Stimulated activated CD4-positive, alpha-beta T cell treated with anti-CD3 and anti-CD28 coated beads, Interleukin-1b, Interleukin-23, amount 100 ng/mL, for 24 hours (primary cell): Measurements from ENCODE around the gene PYGO1.
A peak's percentile ranks its signal among the peaks of the same experiment; 100 is the strongest.
"Not testable (repeated sequence)": the region's sequence is repeated elsewhere in the genome, so short reads cannot be mapped to it uniquely, and the experiment has no call there.

Source experiments
- DNase-seq, 4 experiments: peaks; one replicate each; pipeline ENCODE4 v3.0.0-alpha.2; 2020; ENCODE audit warnings: low read depth in 4 of 4, low spot score in 1 of 4

The PYGO1 gene

GRCh38 chr15:55588070-55588814, at the start of gene PYGO1:
Gene PYGO1 (minus strand): TSS chr15:55588345. CDS start chr15:55587883, 462 bp downstream.
- peak in 3 of 4 experiments; percentile 4 to 19 (median 11) for DNase-seq

- no peak for DNase-seq
Measured at GRCh38 chr15:55637086-55637485, 48.9 kb upstream of the PYGO1 start.

GRCh38 chr15:55633731-55634130, 45.6 kb upstream of the PYGO1 start:
- no peak for DNase-seq

GRCh38 chr15:55632434-55632833, 44.3 kb upstream of the PYGO1 start:
- DNase-seq = no peak

GRCh38 chr15:55630858-55631257, 42.7 kb upstream of the PYGO1 start:
- DNase-seq = no peak

GRCh38 chr15:55628369-55628730, 40.2 kb upstream of the PYGO1 start:
- no peak for DNase-seq

GRCh38 chr15:55627730-55628368, 39.7 kb upstream of the PYGO1 start:
- DNase-seq = no peak

GRCh38 chr15:55619783-55620182, 31.6 kb upstream of the PYGO1 start:
- no peak for DNase-seq

- DNase-seq = no peak
Measured at GRCh38 chr15:55618387-55618786, 30.2 kb upstream of the PYGO1 start.

GRCh38 chr15:55615445-55615844, 27.3 kb upstream of the PYGO1 start:
- no peak for DNase-seq

- no peak for DNase-seq
Measured at GRCh38 chr15:55613727-55614126, 25.6 kb upstream of the PYGO1 start.

- DNase-seq = no peak
Measured at GRCh38 chr15:55606214-55606613, 18.1 kb upstream of the PYGO1 start.

- no peak for DNase-seq
Measured at GRCh38 chr15:55601374-55601773, 13.2 kb upstream of the PYGO1 start.

GRCh38 chr15:55599439-55599838, 11.3 kb upstream of the PYGO1 start:
- no peak for DNase-seq

GRCh38 chr15:55593019-55593418, 4.9 kb upstream of the PYGO1 start:
- DNase-seq = not testable (repeated sequence)

- DNase-seq = no peak
Measured at GRCh38 chr15:55590788-55591187, 2.6 kb upstream of the PYGO1 start.

- DNase-seq = no peak
Measured at GRCh38 chr15:55589287-55589686, 1.1 kb upstream of the PYGO1 start.

GRCh38 chr15:55588815-55589115, 620 bp upstream of the PYGO1 start:
- no peak for DNase-seq

- peak in 1 of 4 experiments; percentile 12 for DNase-seq
Measured at GRCh38 chr15:55587321-55588069, 650 bp downstream of the PYGO1 start.

- no peak for DNase-seq
Measured at GRCh38 chr15:55586808-55587207, 1.3 kb downstream of the PYGO1 start.

GRCh38 chr15:55576943-55577342, 11.2 kb downstream of the PYGO1 start:
- no peak for DNase-seq

- no peak for DNase-seq
Measured at GRCh38 chr15:55574096-55574495, 14.0 kb downstream of the PYGO1 start.
